Measurements from ENCODE around the gene ZC3HAV1.
A peak's percentile ranks its signal among the peaks of the same experiment; 100 is the strongest.
"Not testable (repeated sequence)": the region's sequence is repeated elsewhere in the genome, so short reads cannot be mapped to it uniquely, and the experiment has no call there.

ZC3HAV1 gene

DNA sequence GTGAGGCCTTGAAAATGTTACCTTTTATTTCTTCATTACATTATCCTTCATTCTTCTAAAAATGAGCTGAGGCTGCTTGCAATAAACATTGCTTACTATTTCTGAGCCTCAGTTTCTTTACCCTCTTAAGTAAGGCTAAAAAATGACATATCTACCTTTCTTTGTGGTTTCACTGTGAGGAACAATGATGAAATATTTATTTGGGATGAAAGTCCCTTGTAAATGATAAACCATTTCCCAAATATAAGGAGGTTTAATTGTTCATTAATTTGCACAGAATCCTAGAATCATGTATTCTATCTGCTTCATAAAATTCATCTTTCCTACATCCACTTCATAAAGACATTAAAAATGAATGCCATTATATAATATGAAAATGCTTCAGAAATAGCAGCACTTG is 27.9 kb downstream of the ZC3HAV1 start:
- DNase-seq: no peak

DNA sequence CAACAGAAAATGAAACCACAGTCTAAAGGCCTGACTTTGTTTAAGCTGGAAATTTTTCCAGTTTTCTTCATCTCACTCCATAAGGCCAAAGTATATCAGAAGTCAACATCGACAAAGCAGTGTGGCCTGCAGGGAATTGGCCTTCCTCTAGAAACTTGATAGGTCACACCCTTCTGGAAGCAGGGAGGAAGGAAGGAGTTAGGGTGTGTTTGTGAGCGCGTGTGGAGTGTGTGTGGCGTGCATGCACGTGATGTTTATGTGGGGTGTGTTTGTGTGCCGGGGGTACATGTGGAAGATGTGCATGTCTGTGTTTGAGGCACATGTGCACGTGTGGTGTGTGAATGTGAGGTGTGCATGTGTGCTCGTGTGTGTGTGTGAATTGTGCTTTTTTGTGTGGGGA is 28.6 kb downstream of the ZC3HAV1 start:
- no peak for DNase-seq

DNA sequence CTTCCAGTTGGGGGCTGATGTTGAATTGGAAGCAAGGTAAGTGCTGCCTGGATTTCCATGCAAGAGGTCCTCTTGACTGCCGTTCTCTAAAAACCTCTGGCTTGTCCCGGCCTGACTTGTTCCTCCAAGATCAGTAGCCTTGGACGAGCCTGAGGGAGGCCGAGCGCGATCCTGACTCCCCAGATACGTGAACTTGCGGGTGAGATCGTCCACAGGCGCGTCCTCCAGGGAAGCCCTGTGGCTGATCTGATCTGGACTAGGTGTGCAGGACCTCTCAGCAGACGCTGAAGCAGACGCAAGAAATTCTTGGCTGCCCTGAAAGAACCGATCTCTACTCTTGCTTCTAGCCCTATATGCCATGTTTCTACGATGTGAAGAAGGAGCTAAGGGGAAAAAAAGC is 29.7 kb downstream of the ZC3HAV1 start:
- DNase-seq: no peak

DNA sequence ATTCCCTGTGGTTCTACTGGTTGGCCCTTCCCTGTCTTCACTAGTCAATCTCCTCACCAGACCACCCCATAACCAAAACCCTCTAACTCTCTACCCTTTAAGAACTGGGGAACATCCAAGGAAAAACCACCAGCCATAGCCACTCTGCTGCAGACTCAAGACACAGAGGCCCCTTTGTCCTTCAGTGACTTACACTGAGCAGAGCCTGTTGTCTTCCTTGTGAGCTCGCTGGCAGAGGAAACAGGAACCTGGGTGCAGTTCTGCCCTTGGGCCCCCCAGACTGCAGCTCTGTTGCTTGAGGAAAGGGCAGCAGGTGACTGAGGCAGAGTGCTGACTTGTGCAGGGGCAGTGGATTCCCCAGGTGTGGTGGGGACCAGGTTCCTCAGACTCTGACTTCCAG is 30.6 kb downstream of the ZC3HAV1 start:
- DNase-seq: no peak

DNA sequence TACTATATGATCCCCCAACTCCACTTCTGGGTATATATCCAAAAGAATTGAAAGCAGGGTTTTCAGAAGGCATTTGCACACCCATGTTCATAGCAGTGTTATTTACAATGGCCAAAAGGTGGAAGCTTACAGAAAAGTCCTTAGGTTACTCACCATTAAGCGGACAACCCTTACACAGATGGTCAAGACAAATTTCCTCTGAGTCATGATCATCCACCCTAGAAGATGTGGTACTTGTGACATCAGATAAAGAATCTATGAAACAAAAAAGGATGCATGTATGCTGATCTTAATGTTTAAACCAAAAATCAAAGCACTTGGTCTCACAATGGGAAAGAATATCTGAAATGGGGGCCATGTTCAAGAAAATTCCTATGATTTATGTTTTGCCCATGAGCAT is 31.1 kb downstream of the ZC3HAV1 start:
- DNase-seq: no peak

DNA sequence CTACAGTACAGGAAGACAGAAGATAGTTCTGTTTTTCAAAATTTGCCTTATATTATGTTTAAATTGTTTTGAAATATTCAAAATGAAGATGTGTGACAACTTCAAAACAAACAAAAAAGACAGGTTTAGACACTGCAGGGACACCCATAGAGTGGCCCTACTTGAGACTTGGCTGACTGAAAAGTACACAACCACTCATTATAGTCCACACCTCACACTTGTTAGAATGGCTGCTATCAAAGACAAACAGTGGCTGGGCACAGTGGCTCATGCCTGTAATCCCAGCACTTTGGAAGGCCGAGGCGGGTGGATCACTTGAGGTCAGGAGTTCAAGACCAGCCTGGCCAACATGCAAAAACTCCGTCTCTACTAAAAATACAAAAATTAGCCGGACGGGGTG is 31.8 kb downstream of the ZC3HAV1 start:
- DNase-seq: not testable (repeated sequence)

DNA sequence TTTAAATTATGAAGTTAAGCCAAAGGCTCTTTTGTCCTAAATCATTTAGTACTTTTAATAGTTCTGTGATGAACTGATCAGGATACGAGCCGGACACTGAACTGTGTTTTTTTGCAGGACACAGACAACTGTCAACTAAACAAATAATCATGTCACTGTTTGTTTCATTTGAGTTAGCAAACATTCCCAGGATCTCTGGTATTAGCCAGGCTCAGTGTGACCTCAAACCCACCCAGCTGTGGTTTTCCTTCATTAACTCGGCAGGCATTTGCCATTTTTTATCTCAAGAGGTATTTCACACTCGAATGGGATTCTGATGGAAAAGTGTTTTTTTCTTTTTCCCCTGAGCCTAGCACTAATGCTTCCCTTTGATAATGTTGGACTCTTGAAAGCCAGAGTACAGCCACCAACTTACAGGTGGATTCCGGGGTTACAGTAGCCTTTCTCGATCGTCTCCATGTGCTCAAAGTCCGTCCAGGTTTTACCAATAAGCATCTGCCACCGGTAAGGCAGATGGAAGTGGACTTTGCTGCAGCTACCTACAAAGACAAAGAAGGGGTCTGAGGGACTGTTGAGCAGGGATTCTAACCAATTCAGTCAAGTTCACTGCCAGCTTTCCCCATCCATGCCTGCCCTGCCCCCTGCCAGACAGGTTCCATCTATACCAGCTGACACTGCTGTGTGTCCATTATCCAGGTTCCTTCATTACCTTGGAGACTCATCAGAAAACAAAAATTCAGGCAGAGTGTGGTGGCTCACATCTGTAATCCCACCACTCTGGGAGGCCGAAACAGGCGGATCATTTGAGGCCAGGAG is 33.4 kb downstream of the ZC3HAV1 start:
- no peak for DNase-seq

DNA sequence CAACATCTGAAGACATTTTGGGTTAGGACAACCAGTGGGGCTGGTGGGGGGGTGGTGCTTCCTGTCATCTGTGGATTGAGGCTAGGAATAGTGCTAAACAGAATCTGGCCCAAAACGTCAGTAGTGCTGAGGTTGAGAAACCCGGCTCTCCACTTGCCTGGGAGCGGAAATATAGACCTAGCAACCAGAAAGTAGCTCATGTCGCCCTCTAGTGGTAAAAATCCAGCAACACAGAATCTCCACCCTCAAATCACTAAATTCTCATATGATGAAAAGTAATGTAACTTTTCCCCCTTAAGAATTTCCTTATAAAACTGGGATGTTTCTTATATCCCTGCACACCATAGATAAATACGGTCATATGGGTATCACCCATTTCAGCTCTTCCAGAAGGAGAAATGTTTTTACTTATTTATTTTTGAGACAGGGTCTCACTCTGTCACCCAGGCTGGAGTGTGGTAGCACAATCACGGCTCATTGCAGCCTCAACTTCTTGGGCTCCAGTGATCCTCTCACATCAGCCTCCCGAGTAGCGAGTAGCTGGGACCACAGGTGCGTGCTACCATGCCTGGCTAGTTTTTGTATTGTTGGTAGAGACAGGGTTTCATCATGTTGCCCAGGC is 34.4 kb downstream of the ZC3HAV1 start:
- peak; percentile 51 to 61 for DNase-seq

DNA sequence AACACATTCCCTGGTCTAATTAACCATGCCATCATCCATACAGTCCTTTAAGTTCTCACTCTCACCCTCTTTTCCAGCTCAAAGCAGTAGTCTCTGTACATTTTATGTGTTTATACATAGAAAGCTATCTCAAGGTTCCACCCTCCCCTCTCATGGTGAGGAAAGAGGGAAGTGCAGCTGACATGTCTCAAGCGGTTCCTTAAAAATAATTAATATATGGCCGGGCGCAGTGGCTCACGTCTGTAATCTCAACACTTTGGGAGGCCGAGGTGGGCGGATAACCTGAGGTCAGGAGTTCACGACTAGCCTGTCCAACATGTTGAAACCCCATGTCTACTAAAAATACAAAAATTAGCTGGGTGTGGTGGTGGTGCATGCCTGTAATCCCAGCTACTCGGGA is 36.7 kb downstream of the ZC3HAV1 start:
- DNase-seq: no peak

DNA sequence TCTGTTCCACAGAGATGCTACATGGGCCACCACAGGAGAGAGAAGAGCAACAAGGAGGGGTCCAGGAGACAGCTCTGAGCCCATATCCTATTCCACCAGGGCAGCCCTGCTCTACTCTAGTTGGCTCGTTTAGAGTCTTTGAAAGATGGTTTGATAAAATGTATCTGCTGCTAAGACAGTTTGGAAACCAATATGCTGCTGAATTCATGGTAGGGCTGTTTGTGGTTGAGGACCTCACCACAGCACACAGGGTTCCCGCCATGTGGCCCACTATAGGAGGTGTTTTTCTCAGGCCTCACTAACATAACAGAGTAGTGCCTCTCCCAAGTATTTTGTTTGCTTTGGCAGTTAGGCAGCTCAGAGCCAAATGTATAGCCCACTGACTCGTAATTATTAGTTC is 37.8 kb downstream of the ZC3HAV1 start:
- DNase-seq: no peak

DNA sequence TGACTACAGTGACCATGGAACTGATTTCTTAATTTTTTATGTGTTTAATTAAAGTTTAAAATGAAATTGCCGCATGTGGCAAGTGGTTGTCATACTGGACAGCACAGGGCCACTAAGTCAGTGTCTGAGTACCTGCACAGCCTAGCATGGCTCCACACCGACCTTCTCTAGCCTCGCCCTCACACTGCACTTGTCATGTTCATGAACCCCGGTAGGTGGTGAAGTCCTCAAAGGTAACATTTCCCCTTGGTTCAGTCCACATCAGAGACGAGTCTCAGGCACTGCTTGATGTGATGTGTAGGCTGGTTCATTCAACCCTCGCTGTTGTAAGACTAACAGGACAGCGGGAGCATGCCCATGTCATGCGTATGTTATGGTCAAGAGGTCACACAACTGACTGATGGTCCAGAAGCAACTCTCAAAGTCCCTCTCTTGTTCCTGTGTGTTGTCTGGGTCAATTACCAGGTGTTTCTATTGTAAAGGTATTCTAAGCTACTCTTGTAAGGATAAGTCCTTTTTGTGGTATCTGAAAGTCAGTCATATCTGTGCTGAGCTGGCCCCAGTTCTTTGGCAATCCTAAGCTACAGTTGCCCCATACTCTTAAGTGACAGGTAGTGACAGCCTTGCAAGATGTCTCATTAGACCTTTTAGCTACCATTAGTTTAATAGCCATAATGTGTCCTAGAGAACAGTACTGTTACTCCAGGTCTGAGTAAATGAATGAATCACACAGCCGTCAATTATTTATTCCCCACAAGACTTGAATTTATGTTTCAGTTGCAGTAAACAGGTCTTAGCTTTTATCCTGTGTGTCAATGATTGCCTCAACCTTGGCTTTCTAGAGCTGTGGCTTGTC is 40.7 kb downstream of the ZC3HAV1 start:
- no peak for DNase-seq

DNA sequence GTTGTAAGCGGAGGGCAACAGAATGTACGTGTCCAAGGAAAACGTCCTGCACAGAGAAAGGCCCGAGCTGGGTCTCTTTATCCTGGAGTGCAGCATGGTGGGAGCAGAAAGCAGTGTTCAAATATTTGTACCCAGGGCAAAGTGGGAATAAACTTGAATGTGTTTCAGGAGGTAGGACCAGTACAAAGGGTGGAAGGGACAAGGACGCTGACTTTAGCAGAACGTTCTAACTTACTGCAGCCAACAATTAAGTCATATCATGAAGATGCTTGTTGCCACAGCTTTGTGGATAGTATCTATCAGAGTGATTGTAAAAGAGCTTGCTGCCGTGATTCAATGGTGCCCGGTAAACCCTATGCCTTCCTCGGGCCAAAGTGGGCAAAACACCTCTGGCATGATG is 43.2 kb downstream of the ZC3HAV1 start:
- no peak for DNase-seq

DNA sequence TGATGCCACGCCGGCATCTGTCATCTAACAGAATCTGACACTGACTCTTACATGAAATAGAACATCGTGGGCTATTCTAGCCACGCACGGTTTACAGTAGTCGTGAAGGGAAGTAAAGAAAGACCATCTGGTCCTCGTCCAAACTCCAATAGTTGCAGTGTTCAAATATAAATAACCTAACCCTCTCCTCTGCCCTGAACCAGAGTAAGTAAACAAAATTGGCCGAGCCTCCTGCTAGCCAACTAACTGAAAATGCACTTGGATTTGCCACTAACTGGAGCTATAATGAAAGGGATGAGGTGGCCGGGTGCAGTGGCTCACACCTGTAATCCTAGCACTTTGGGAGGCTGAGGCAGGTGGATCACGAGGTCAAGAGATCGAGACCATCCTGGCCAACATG is 44.2 kb downstream of the ZC3HAV1 start:
- no peak for DNase-seq

DNA sequence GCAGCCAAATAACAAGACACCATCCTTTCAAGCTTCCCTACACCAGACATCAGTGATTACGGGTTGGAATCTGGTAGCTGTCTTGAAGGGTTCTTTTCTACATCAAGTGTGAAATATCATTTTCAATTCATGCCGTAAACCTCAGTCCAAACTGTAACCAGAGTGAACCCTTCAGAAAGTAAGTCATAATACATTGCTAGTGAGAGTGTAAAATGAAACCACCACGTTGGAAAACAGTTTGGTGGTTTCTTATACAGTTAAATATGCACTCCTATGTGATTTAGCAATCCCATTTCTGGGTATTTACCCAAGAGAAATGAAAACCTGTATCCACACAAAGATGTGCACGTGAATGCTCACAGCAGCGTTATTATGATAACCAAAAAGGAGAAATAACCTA is 48.1 kb downstream of the ZC3HAV1 start:
- no peak for DNase-seq

DNA sequence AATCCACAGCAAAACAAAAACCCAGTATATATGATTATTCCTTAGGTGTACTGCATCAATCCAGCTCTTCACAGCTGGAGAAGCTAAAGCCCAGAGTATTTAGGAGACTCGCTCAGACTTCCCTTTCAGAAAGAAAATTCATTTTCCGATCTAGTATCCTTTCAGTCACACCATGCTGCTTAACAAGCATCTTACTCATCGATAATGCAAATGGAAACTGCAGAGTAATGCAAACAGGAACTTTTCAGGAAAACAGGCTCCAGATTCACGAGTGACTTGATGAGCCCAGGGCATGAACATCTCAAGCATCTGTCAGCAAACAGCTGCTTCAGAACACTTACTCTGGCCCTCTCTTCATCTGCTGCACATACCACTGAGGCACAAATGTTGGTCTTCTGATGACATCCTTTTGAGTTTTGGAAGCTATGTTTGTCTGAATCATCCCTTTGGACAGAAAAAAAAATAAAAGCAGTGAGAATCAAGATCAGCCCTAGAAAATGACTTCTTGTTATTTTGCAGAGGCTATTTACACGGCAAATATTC is 48.8 kb downstream of the ZC3HAV1 start:
- DNase-seq: no peak

DNA sequence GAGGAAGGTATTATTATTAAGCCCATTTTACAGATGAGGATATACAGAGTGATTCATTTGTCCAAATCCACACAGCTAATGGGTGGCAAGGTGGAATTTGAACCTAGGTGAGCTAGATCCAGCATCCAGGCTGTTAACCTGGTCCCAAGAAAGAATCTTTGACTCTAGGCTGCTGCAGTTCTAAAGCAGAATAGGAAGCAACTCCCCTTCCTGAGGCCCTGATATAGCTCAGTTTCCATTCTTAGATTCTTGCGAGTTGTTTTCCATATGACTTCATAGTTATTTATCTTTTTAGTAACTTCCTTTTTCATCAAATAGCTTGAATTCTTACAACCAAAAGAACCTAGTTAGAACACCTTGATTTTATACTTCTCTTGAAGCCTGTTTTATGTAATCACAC is 49.6 kb downstream of the ZC3HAV1 start:
- DNase-seq: no peak

DNA sequence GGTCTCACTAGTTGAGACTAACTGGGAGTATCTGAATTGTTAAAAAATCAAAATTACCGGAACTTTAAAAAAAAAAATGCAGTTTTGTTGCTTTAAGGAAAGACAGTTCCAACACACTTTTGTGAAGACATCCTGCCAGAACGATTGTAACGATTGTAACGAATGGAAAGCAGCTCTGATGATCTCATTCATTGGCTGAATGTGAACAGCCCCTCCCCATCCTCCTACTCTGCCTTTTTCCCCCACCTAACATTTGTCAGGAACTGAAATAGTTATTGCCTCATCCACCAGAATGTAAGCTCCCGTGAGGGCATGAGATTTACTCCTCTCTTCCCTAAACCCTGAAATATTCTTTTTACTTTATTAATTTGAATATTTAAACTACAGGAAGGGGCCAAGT is 50.6 kb downstream of the ZC3HAV1 start:
- DNase-seq: no peak

DNA sequence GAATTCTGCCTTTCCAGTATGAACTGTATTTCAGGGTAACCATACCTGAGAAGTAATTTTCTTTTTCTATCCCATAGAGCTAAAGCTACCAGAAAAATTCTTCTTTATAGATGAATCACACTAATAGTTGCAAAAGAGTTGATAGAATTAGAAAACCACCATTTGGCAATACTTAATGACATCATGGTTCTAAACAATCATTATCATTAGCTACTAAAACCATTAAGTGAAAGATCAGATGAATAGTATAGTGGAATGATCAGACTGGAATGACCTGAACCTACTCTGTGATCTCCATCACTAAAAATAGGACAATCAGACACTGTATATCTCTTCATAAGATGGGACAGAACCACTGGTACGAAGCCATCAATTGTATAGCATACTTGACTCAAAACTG is 53.8 kb downstream of the ZC3HAV1 start:
- DNase-seq: no peak

DNA sequence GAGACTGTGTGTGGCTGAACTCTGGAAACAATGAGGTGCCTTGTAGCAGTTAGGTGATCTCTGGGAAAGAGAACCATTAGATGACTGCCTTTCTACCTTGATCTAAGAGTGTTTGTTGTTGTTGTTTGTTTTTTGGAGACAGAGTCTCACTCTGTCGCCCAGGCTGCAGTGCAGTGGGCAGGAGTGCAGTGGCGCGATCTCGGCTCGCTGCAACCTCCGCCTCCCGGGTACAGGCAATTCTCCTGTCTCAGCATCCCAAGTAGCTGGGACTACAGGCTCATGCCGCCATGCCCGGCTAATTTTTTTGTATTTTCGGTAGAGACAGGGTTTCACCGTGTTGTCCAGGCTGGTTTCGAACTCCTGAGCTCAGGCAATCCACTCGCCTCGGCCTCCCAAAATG is 54.9 kb downstream of the ZC3HAV1 start:
- not testable (repeated sequence) for DNase-seq

DNA sequence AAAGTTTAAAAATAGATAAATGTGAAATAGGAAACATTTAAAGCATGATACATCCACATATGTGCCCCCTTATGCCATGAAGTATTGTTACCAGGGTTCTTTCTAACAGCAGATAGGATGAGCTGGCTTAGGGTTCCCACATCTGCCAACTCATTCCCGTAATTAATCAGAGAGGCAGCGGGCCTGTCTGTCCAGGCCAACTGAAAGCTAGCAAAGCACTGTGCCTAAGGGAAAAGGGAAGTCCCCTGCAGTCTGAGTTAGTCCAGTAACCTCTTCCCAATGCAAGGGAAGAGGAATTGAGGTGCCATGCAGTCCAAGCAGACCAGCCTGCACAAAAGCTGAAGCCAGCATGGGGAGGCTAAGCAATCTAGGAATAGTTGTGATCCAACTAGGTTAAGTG is 55.4 kb downstream of the ZC3HAV1 start:
- no peak for DNase-seq

DNA sequence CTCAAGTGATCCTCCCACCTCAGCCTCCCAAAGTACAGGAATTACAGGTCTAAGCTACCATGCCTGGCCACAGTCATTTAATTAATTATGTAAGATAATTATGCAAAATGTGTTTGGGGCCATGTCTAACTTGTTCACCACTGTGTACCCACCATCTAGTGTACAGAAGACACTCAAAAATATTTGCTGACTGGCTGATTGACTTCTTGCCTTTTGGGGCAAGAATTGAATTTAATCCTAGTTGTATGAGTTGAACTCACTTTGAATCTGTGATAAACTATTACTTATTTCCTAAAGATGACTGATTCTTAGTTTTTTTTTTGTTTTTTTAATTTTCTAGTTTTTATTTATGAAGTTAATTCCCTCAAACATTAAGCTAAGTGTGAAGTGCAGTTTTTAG is 57.9 kb downstream of the ZC3HAV1 start:
- no peak for DNase-seq

DNA sequence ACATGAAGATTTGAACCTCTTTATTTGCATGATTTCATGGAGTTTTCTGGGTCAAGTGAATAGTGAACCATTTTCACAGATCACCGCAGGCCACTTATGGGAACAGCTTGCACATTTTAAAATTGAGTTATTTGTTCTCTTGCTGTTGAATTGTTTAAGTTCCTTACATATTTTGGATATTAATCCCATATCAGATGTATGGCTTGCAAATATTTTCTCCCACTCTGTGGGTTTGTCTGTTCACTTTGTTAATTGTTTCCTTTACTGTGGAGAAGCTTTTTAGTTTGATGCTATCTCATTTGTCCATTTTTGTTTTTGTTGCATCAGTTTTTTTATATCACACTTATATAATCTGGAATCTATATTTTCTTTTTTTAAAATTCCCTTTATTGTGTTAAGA is 59.6 kb downstream of the ZC3HAV1 start:
- no peak for DNase-seq

DNA sequence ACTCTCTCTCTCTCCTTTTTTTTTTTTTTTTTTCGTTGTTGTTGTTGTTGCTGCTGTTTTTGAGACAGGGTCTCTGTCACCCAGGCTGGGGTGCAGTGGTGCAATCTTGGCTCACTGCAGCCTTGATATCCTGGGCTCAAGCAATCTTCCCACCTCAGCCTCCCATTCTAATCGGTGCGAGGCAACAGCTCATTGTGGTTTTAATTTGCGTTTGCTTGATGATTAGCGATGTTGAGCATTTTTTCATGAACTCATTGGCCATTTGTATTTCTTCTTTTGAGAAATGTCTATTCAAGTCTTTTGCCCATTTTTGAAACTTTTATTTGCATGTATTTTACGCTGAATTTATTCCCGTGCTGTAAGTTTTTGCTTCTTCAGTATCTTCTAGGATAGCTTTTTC is 60.4 kb downstream of the ZC3HAV1 start:
- DNase-seq: no peak

DNA sequence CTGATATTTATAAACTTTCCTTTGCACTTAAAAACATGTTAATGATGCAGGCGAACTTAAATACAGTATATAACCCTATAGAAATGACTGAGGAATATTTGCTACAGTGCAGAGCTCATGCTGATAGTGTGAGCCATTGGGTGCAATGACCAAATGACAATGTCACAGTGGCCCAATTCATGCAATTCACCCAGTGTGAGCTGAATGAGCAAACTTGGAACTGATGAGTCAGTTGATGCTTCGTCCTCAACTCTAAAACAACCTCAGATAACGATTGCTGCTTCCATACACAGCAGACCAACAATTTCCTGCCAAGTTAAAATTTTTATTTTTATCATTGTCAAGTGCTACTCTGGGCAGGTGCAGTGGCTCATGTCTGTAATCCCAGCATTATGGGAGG is 61.5 kb downstream of the ZC3HAV1 start:
- DNase-seq: no peak
